PC-3 (cell line): ENCODE results near the gene PKP1. TPM values are rescaled to one million over a fixed set of nuclear protein-coding genes. Genes with fewer than 3 reads are reported as not detected.

Experiments
- ATAC-seq: fragments of 200-7000 bp; cut with Tn5 transposase; 2 replicates; pipeline ENCODE4 v1.9.1; 2020; ENCODE audit warnings: mild to moderate bottlenecking, moderate library complexity
- BruUV-seq: library from RNA; stranded (reverse); fragments of 400-500 nt; replicated peaks from 2 replicates; lab custom pipeline; 2021; lab: Mats Ljungman, UMichigan
- CTCF ChIA-PET: fragments of 300-600 bp; sonication (Branson Sonifier 250); formaldehyde crosslinking; loops from one replicate; lab custom pipeline; 2022; ENCODE audit warnings: antibody characterized with exemption; lab: Charles Lee
- POLR2A ChIA-PET: fragments of 300-600 bp; sonication (Branson Sonifier 250); formaldehyde crosslinking; loops from one replicate; lab custom pipeline; 2022; ENCODE audit warnings: antibody characterized with exemption; ENCODE audit not compliant: unreplicated experiment; lab: Charles Lee
- DNase-seq: peaks from one replicate; pipeline ENCODE4 v3.0.0-alpha.2; 2015
- H2AFZ ChIP-seq: fragments of 300-600 bp; sonication (generic); 2 replicates; pipeline ENCODE4 v1.6.0; 2016; ENCODE audit warnings: antibody characterized with exemption, low read length
- H3F3A ChIP-seq: fragments of 300-600 bp; sonication (generic); one replicate; pipeline ENCODE4 v1.6.0; 2017; ENCODE audit warnings: antibody characterized with exemption, low read length, control low read depth, mild to moderate bottlenecking; ENCODE audit not compliant: unreplicated experiment
- H3K27ac ChIP-seq: fragments of 300-600 bp; sonication (generic); 2 replicates; pipeline ENCODE4 v1.5.1; 2016; ENCODE audit warnings: mild to moderate bottlenecking, low read length
- H3K27me3 ChIP-seq: fragments of 300-600 bp; sonication (generic); 2 replicates; pipeline ENCODE4 v1.6.1; 2016; ENCODE audit warnings: low read length, mixed read lengths
- H3K36me3 ChIP-seq: fragments of 300-600 bp; sonication (generic); 2 replicates; pipeline ENCODE4 v1.6.1; 2016; ENCODE audit warnings: low read depth, mixed run types, low read length, mixed read lengths
- H3K4me1 ChIP-seq: fragments of 300-600 bp; sonication (generic); 2 replicates; pipeline ENCODE4 v1.5.1; 2016; ENCODE audit warnings: low read length; ENCODE audit not compliant: insufficient read depth
- H3K4me2 ChIP-seq: fragments of 300-600 bp; sonication (generic); 2 replicates; pipeline ENCODE4 v1.6.0; 2016; ENCODE audit warnings: low read length
- H3K4me3 ChIP-seq: fragments of 300-600 bp; sonication (generic); 2 replicates; pipeline ENCODE4 v1.5.1; 2016; ENCODE audit warnings: mild to moderate bottlenecking, low read length, mixed read lengths
- H3K79me2 ChIP-seq: fragments of 300-600 bp; sonication (generic); 2 replicates; pipeline ENCODE4 v1.6.1; 2017; ENCODE audit warnings: low read length, mixed read lengths
- H3K9ac ChIP-seq: fragments of 300-600 bp; sonication (generic); 2 replicates; pipeline ENCODE4 v1.6.0; 2016; ENCODE audit warnings: mild to moderate bottlenecking, low read length
- H3K9me2 ChIP-seq: fragments of 300-600 bp; sonication (generic); replicated peaks from 2 replicates; pipeline ENCODE4 v1.6.1; 2016; ENCODE audit warnings: mixed run types, low read length, mixed read lengths
- H3K9me3 ChIP-seq: fragments of 300-600 bp; sonication (generic); 2 replicates; pipeline ENCODE4 v1.6.1; 2016; ENCODE audit warnings: low read length, mixed read lengths
- H4K20me1 ChIP-seq: fragments of 300-600 bp; sonication (generic); 2 replicates; pipeline ENCODE4 v1.6.1; 2016; ENCODE audit warnings: low read length, mixed read lengths
- CTCF ChIP-seq: fragments of 300-600 bp; sonication (generic); conservative IDR thresholded peaks from 2 replicates; pipeline ENCODE4 v1.5.1; 2017; ENCODE audit warnings: antibody characterized with exemption, low read depth, mild to moderate bottlenecking, low read length
- EZH2 ChIP-seq: fragments of 300-600 bp; sonication (generic); IDR thresholded peaks from one replicate; pipeline ENCODE4 v1.6.1; 2017; ENCODE audit warnings: antibody characterized with exemption, mild to moderate bottlenecking, low read length; ENCODE audit not compliant: unreplicated experiment
- EZH2phosphoT487 ChIP-seq: fragments of 300-600 bp; sonication (generic); IDR thresholded peaks from 2 replicates; pipeline ENCODE4 v1.6.1; 2018; ENCODE audit warnings: mild to moderate bottlenecking, antibody characterized with exemption, low read length, borderline replicate concordance
- intact Hi-C: fragments of 100-400 bp; cut with micrococcal nuclease; formaldehyde crosslinking; loops from 2 replicates; pipeline ENCODE4 v1.9.0; 2023
- total RNA-seq: library from RNA; depleted of rRNA; stranded (reverse); fragments of >200 nt; gene quantifications from 2 replicates; pipeline ENCODE4 v1.2.3, GENCODE V29; 2014

PKP1 gene
- total RNA-seq, 1 experiment from 2014 or later: 211 TPM

- H3K27me3 ChIP-seq: no peaks in the 10 kb centered on the region
- ChIA-PET CTCF (interaction anchor here (0.6 to 2.5 kb wide), 10 partner anchors 12 to 53 kb away, joined by 3 to 14 read pairs (median 4); partner anchors contain the start of gene PKP1), POLR2A (interaction anchor here (0.6 to 3.7 kb wide), 7 partner anchors 12 to 158 kb away, joined by 4 to 20 read pairs (median 7); partner anchors contain the start of gene PKP1)
- H4K20me1 ChIP-seq: no peaks in the 10 kb centered on the region
- H2AFZ ChIP-seq: no peak overlapping the region
- DNase-seq (peak; percentile 100), ATAC-seq (peak; percentile 63)
- no peaks in the 10 kb centered on the region for H3K9me3 ChIP-seq
- peaks cover 33% of the 10 kb centered on the region for H3K36me3 ChIP-seq
- peaks cover 87% of the 10 kb centered on the region for H3K79me2 ChIP-seq
- peak overlapping the region; percentile 89 for H3K27ac ChIP-seq
- peaks cover 14% of the 10 kb centered on the region for H3F3A ChIP-seq
- BruUV-seq: TSS peak; percentile 74
- H3K4me1 ChIP-seq: peaks cover 72% of the 10 kb centered on the region
- no peaks in the 10 kb centered on the region for H3K9me2 ChIP-seq
- H3K4me2 ChIP-seq: peak overlapping the region; percentile 74
- intact Hi-C loops: loop anchor here (1.0 to 2.0 kb wide), 4 partner anchors 8 to 33 kb away; partner anchors contain the start of gene PKP1
- no peak for TF ChIP-seq EZH2phosphoT487
- TF ChIP-seq EZH2: no peak
- TF ChIP-seq CTCF: no peak
- peak overlapping the region; percentile 45 for H3K4me3 ChIP-seq
- peak overlapping the region; percentile 83 for H3K9ac ChIP-seq
Observed at GRCh38 chr1:201307760-201308499, 24.6 kb downstream of the PKP1 start.

GRCh38 chr1:201309416-201309815, 26.1 kb downstream of the PKP1 start:
- TF ChIP-seq EZH2phosphoT487: no peak
- TF ChIP-seq CTCF: peak; percentile 81
- POLR2A ChIA-PET: interaction anchor here (0.6 to 3.7 kb wide), 4 partner anchors 21 to 43 kb away, joined by 7 to 20 read pairs (median 18); partner anchors contain the start of gene PKP1
- peaks cover 83% of the 10 kb centered on the region for H3K79me2 ChIP-seq
- DNase-seq: peak; percentile 100
- no peaks in the 10 kb centered on the region for H4K20me1 ChIP-seq
- H3K4me3 ChIP-seq: 0 out of 2 replicates have a peak overlapping the region, but pooled peaks have one; percentile 1
- peaks cover 14% of the 10 kb centered on the region for H3F3A ChIP-seq
- BruUV-seq: no TSS peak
- intact Hi-C loops: loop anchor here (1.0 to 2.0 kb wide), 2 partner anchors 35 to 37 kb away; no protein-coding TSS in a partner anchor
- H3K9me2 ChIP-seq: no peaks in the 10 kb centered on the region
- no peaks in the 10 kb centered on the region for H3K9me3 ChIP-seq
- peak overlapping the region; percentile 83 for H3K9ac ChIP-seq
- peaks cover 39% of the 10 kb centered on the region for H3K36me3 ChIP-seq
- no peaks in the 10 kb centered on the region for H3K27me3 ChIP-seq
- H3K27ac ChIP-seq: peak overlapping the region; percentile 89
- H3K4me2 ChIP-seq: peak overlapping the region; percentile 74
- peaks cover 72% of the 10 kb centered on the region for H3K4me1 ChIP-seq
- peak; percentile 37 for ATAC-seq
- H2AFZ ChIP-seq: no peak overlapping the region
- CTCF ChIA-PET: interaction anchor here (1.0 to 2.9 kb wide), 3 partner anchors 20 to 38 kb away, joined by 3 to 14 read pairs (median 10); partner anchors contain the start of gene PKP1
